Hepatocyte (in vitro differentiated cells): ENCODE data around the gene PLOD3. TPM values are rescaled to one million over a fixed set of nuclear protein-coding genes. Genes with fewer than 3 reads are reported as not detected.
A peak's percentile ranks its signal among the peaks of the same experiment; 100 is the strongest.

Experiments
- DNase-seq: peaks from one replicate; pipeline ENCODE4 v3.0.0-alpha.2; 2016; ENCODE audit warnings: low spot score
- H2AFZ ChIP-seq: fragments of 200-600 bp; sonication (generic); 2 replicates; pipeline ENCODE4 v1.6.0; 2016; ENCODE audit warnings: antibody characterized with exemption, mild to moderate bottlenecking
- H3K27ac ChIP-seq: fragments of 200-600 bp; sonication (generic); 2 replicates; pipeline ENCODE4 v1.5.1; 2016; ENCODE audit warnings: mild to moderate bottlenecking
- H3K27me3 ChIP-seq: fragments of 200-600 bp; sonication (generic); 2 replicates; pipeline ENCODE4 v1.6.1; 2016
- H3K36me3 ChIP-seq: fragments of 200-600 bp; sonication (generic); replicated peaks from 2 replicates; pipeline ENCODE4 v1.5.1; 2016; ENCODE audit warnings: low read depth; ENCODE audit not compliant: insufficient read depth
- H3K4me1 ChIP-seq: fragments of 200-600 bp; sonication (generic); 2 replicates; pipeline ENCODE4 v1.5.1; 2016; ENCODE audit warnings: mild to moderate bottlenecking, moderate library complexity; ENCODE audit not compliant: insufficient read depth
- H3K4me2 ChIP-seq: fragments of 200-600 bp; sonication (generic); 2 replicates; pipeline ENCODE4 v1.6.0; 2016
- H3K4me3 ChIP-seq: fragments of 200-600 bp; sonication (generic); 2 replicates; pipeline ENCODE4 v1.5.1; 2016; ENCODE audit warnings: mild to moderate bottlenecking
- H3K79me2 ChIP-seq: fragments of 200-600 bp; sonication (generic); 2 replicates; pipeline ENCODE4 v1.6.0; 2017; ENCODE audit warnings: mild to moderate bottlenecking
- H3K9me2 ChIP-seq: fragments of 200-600 bp; sonication (generic); replicated peaks from 2 replicates; pipeline ENCODE4 v1.6.0; 2017; ENCODE audit warnings: mild to moderate bottlenecking; ENCODE audit not compliant: insufficient read depth
- H3K9me3 ChIP-seq: fragments of 200-600 bp; sonication (generic); 2 replicates; pipeline ENCODE4 v1.5.1; 2016; ENCODE audit warnings: low read depth, mild to moderate bottlenecking
- H4K20me1 ChIP-seq: fragments of 200-600 bp; sonication (generic); 2 replicates; pipeline ENCODE4 v1.6.0; 2016; ENCODE audit warnings: mild to moderate bottlenecking; ENCODE audit not compliant: insufficient read depth, poor library complexity, severe bottlenecking
- EZH2 ChIP-seq: fragments of 200-600 bp; sonication (generic); IDR thresholded peaks from 2 replicates; pipeline ENCODE4 v1.6.1; 2016; ENCODE audit warnings: antibody characterized with exemption, mild to moderate bottlenecking, borderline replicate concordance
- EZH2phosphoT487 ChIP-seq: fragments of 200-600 bp; sonication (generic); IDR thresholded peaks from one replicate; pipeline ENCODE4 v1.6.1; 2018; ENCODE audit warnings: antibody characterized with exemption, mild to moderate bottlenecking, low read depth, moderate library complexity; ENCODE audit not compliant: unreplicated experiment, severe bottlenecking
- WGBS: methylation state at CpG from one replicate; pipeline ENCODE4 v1.1.6; 2016; ENCODE audit warnings: low lambda C conversion rate; ENCODE audit errors: missing lambda C conversion rate; 5-methylcytosine and 5-hydroxymethylcytosine counted together
- polyA plus RNA-seq: library from polyadenylated mRNA; unstranded; fragments of >200 nt; fragmentation: Nextera tagmentation; extraction: Ambion mirVana; gene quantifications from 2 replicates; pipeline ENCODE4 v1.2.1, GENCODE V29; 2016
- total RNA-seq: library from RNA; depleted of rRNA; stranded (reverse); fragments of >200 nt; gene quantifications from 2 replicates; pipeline ENCODE4 v1.2.3, GENCODE V29; 2014
- TF ChIP-seq, protein P1 (sequence below): fragments of 200-600 bp; sonication (generic); IDR thresholded peaks from 2 replicates; pipeline ENCODE4 v1.5.1; 2016; ENCODE audit warnings: antibody characterized with exemption, mild to moderate bottlenecking; ENCODE audit not compliant: poor library complexity

PLOD3 gene
- total and polyA plus RNA-seq, 2 experiments from 2014 or later: 37.6 to 127 TPM

DNA sequence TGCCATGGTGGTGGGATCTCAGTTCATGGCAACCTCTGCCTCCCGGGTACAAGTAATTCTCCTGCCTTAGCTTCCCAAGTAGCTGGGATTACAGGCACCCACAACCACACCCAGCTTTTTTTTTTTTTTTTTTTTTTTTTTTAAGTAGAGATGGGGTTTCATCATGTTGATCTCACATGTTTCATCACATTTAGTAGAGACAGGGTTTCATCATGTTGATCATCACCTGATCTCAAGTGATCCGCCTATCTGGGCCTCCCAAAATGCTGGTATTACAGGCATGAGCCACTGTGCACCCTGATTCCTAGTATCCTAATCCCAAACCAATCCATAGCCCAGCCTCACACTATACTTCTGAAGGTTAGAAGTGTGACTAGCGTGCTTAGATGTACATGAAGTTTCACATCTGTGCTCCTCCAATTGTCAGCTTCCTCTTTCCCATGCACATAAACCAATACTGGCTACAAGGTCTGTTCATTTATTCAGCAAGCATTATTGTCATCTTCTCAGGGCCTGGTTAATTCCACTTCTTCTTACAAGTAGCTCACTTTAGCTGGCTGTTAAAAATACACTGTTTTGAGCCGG lies 30.4 kb downstream of the PLOD3 start:
- DNase-seq: no peak
- Histone ChIP-seq H3K4me3 (no peak overlapping the region), H3K27me3 (peaks cover 4% of the 10 kb centered on the region), H2AFZ (no peak overlapping the region), H3K9me3 (no peaks in the 10 kb centered on the region), H3K79me2 (no peaks in the 10 kb centered on the region), H3K27ac (no peak overlapping the region), H3K4me1 (peaks cover under 1% of the 10 kb centered on the region), H3K36me3 (no peaks in the 10 kb centered on the region), H3K4me2 (no peak overlapping the region), H4K20me1 (no peaks in the 10 kb centered on the region), H3K9me2 (no peaks in the 10 kb centered on the region)
- TF ChIP-seq EZH2: no peak
- TF ChIP-seq, protein P1, sequence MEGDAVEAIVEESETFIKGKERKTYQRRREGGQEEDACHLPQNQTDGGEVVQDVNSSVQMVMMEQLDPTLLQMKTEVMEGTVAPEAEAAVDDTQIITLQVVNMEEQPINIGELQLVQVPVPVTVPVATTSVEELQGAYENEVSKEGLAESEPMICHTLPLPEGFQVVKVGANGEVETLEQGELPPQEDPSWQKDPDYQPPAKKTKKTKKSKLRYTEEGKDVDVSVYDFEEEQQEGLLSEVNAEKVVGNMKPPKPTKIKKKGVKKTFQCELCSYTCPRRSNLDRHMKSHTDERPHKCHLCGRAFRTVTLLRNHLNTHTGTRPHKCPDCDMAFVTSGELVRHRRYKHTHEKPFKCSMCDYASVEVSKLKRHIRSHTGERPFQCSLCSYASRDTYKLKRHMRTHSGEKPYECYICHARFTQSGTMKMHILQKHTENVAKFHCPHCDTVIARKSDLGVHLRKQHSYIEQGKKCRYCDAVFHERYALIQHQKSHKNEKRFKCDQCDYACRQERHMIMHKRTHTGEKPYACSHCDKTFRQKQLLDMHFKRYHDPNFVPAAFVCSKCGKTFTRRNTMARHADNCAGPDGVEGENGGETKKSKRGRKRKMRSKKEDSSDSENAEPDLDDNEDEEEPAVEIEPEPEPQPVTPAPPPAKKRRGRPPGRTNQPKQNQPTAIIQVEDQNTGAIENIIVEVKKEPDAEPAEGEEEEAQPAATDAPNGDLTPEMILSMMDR: no peak
- no peak for TF ChIP-seq EZH2phosphoT487
- WGBS: 91% methylated on average over 3 of the region's 4 CpGs

DNA sequence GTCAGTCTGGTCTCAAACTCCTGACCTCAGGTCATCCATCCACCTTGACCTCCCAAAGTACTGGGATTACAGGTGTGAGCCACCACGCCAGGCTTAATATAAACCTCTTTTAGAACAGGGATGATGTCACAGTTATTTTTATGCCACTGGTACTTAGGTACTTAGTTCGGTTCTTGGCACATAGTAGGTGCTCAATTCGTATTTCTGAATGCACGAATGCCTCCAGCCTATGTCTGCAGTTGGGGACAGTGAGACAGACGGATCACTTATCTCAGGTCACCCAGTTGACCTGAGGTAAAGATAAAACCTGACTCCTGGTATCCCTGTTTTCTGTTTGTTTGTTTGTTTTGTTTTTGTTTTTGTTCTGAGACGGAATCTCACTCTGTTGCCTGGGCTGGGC lies 31.2 kb downstream of the PLOD3 start:
- TF ChIP-seq, protein P1: no peak
- TF ChIP-seq EZH2phosphoT487 (no peak), EZH2 (no peak)
- 78% methylated on average over 6 of the region's 6 CpGs for WGBS
- Histone ChIP-seq H4K20me1 (no peaks in the 10 kb centered on the region), H3K4me1 (no peaks in the 10 kb centered on the region), H3K9me3 (no peaks in the 10 kb centered on the region), H3K4me3 (no peak overlapping the region), H3K79me2 (no peaks in the 10 kb centered on the region), H3K27ac (no peak overlapping the region), H3K27me3 (peaks cover 10% of the 10 kb centered on the region), H3K36me3 (no peaks in the 10 kb centered on the region), H2AFZ (no peak overlapping the region), H3K4me2 (no peak overlapping the region), H3K9me2 (no peaks in the 10 kb centered on the region)
- DNase-seq: no peak

DNA sequence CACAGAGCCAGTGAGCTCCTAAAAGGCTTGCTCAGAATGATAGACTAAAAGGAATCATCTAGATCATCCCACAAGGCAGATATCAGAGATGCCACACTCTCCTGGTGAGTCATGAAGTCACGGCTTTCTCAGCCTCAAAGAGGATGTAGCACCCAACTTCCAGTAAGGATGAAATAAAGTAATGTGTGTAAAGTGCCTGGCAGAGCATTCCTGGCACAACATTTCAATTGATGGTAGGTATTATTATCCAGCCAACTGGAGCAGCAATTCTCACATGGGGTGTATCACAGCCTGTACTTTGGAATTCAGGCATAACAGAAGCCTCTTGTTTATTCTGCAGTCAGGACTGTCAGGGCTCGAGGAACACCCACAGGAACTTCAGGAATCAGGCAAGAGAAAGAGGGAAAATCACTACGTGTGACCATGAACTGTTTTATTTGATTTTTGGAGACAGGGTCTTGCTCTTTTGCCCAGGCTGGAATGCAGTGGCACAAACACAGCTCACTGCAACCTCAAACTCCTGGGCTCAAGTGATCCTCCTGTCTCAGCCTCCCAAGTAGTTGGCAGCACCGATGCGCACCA lies 32.0 kb downstream of the PLOD3 start:
- TF ChIP-seq EZH2phosphoT487 (no peak), EZH2 (no peak)
- TF ChIP-seq, protein P1: no peak
- 57% methylated on average over 5 of the region's 5 CpGs for WGBS
- Histone ChIP-seq H3K9me3 (no peaks in the 10 kb centered on the region), H3K27me3 (peaks cover 18% of the 10 kb centered on the region), H3K36me3 (no peaks in the 10 kb centered on the region), H3K27ac (no peak overlapping the region), H3K79me2 (no peaks in the 10 kb centered on the region), H3K4me1 (no peaks in the 10 kb centered on the region), H3K4me3 (no peak overlapping the region), H2AFZ (no peak overlapping the region), H3K9me2 (no peaks in the 10 kb centered on the region), H4K20me1 (no peaks in the 10 kb centered on the region), H3K4me2 (no peak overlapping the region)
- DNase-seq: peak; percentile 32
